Sigmoid colon (tissue), 7 donors: ENCODE results near the gene PALMD. TPM values are rescaled to one million over a fixed set of nuclear protein-coding genes. Genes with fewer than 3 reads are reported as not detected.
A peak's percentile ranks its signal among the peaks of the same experiment; 100 is the strongest.

Experiments
- DNase-seq: peaks from one replicate; pipeline ENCODE4 v3.0.0-alpha.2; 2019
- H3K27ac ChIP-seq, 4 donors: fragments of 200-600 bp; sonication (generic); one replicate each; pipeline ENCODE4 v1.5.1; 2016 to 2019; ENCODE audit warnings: mild to moderate bottlenecking in 1 of 4
- H3K27me3 ChIP-seq, 3 donors: fragments of 200-600 bp; sonication (generic); one replicate each; pipeline ENCODE4 v1.5.1; 2019; ENCODE audit warnings: mild to moderate bottlenecking in 1 of 3
- H3K36me3 ChIP-seq, 4 donors: fragments of 200-600 bp; sonication (generic); one replicate each; pipeline ENCODE4 v1.5.1; 2016 to 2019
- H3K4me1 ChIP-seq, 4 donors: fragments of 200-600 bp; sonication (generic); one replicate each; pipeline ENCODE4 v1.5.1; 2017 to 2019
- H3K4me3 ChIP-seq, 4 donors: fragments of 200-600 bp; sonication (generic); one replicate each; pipeline ENCODE4 v1.5.1; 2017 to 2019; ENCODE audit warnings: mild to moderate bottlenecking in 2 of 4, moderate library complexity in 1 of 4
- H3K9me3 ChIP-seq, 4 donors: fragments of 200-600 bp in 3 of 4; sonication (generic) in 3 of 4; one replicate each; pipeline versions ENCODE4 v1.5.1 to v1.6.1; 2013 to 2019
- CTCF ChIP-seq, 4 experiments: fragments of 450-650 bp in 3 of 4; fragments of 200-600 bp in 1 of 4; IDR thresholded peaks; one replicate each; pipeline ENCODE4 v1.5.1; 2016 to 2019; ENCODE audit warnings: antibody characterized with exemption in 4 of 4, mild to moderate bottlenecking in 3 of 4, moderate library complexity in 2 of 4
- EP300 ChIP-seq, 4 donors: sonication (generic); formaldehyde crosslinking; IDR thresholded peaks; one replicate each; pipeline ENCODE4 v1.6.1; 2017; ENCODE audit warnings: antibody characterized with exemption in 4 of 4
- POLR2A ChIP-seq, 2 donors: fragments of 450-650 bp; IDR thresholded peaks; one replicate each; pipeline ENCODE4 v1.6.1; 2016; ENCODE audit warnings: antibody characterized with exemption in 2 of 2, mild to moderate bottlenecking in 2 of 2, moderate library complexity in 2 of 2
- POLR2AphosphoS5 ChIP-seq, 4 donors: sonication (generic); formaldehyde crosslinking; IDR thresholded peaks; one replicate each; pipeline ENCODE4 v1.6.1; 2017; ENCODE audit warnings: antibody characterized with exemption in 4 of 4
- WGBS, 2 donors: extraction: QIAGEN DNeasy Blood & Tissue Kit; methylation state at CpG; one replicate each; pipeline ENCODE4 v1.1.7; 2013; 5-methylcytosine and 5-hydroxymethylcytosine counted together
- intact Hi-C: fragments of 100-400 bp; cut with DNase I; formaldehyde crosslinking; loops from one replicate; pipeline ENCODE4 v1.15.1; 2023
- polyA plus RNA-seq, 3 donors: library from polyadenylated mRNA; stranded (reverse); fragments of 200-250 nt; gene quantifications; one replicate each; pipeline ENCODE4 v1.2.3, GENCODE V29; 2013
- total RNA-seq, 4 donors: library from RNA; depleted of rRNA; stranded (reverse); fragments of >200 nt; gene quantifications; one replicate each; pipeline ENCODE4 v1.1.0, GENCODE V29; 2016
- donor health status: healthy with polysubstance abuse.
- donor health status: Bipolar disorder and iron deficiency.
- donor health status: healthy.

Gene PALMD
- total and polyA plus RNA-seq, 7 donors = 0.92 to 20.2 (median 8.1) TPM

DNA sequence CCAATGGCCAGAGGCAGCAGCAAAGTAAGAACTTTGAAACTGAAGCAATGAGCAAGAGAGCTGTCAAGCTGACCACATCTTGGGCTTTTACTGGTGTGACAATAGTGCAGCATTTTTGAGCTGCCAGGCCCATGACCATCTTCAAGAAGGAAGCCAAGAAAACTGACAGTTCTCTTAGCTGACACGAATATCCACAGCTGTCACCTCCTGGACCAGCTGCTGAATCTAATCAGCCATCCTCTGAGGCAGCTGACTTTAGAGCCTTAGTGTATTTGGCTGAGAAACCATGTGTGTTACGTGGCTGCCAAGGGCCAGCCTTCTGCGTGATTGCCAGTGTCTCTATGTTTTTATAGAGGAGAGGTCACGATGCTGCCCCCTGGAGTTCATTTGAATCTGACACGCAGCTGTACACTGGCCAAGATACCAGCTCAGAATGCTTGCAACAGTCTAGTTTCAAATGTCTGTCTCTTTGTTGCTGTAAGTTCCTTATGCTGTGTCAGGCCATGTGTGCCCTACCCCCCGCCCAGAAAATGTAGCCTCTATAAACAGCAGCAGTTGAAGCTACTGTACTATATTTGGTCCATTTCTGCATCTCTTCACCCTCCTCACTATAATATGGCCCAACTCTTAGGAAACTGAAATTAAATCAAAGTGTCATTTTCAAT lies 39.7 kb downstream of the PALMD start:
- TF ChIP-seq POLR2A (IDR thresholded peaks at IDR 0.05) = no peak
- peak in 2 of 4 experiments; percentile 20 to 39 for TF ChIP-seq CTCF (IDR thresholded peaks at IDR 0.05)
- no peak for TF ChIP-seq EP300 (IDR thresholded peaks at IDR 0.05)
- TF ChIP-seq POLR2AphosphoS5 (IDR thresholded peaks at IDR 0.05) = peak in 1 of 4 donors; percentile 16
- Histone ChIP-seq H3K4me3 (no peak overlapping the region), H3K4me1 (peaks cover 0 to 13% (median 7%) of the 10 kb centered on the region in 4 donors), H3K27me3 (no peaks in the 10 kb centered on the region), H3K9me3 (no peaks in the 10 kb centered on the region), H3K36me3 (no peaks in the 10 kb centered on the region), H3K27ac (peak overlapping the region in 2 of 4 donors; percentile 27 to 65)
- peak; percentile 79 for DNase-seq
- intact Hi-C loops = no loop called here
- 10 to 32% methylated on average over 6 of the region's 6 CpGs for WGBS, 2 donors

- WGBS, 2 donors = 88 to 90% methylated on average over 2 of the region's 2 CpGs
- no peak overlapping the region for H3K4me3 ChIP-seq
These were observed 45.3 kb downstream of the PALMD start for GRCh38 chr1:99691175-99691574.

GRCh38 chr1:99696616-99697015 lies 50.7 kb downstream of the PALMD start:
- WGBS, 2 donors = 71 to 80% methylated on average over 2 of the region's 2 CpGs
- DNase-seq = no peak
- no peaks in the 10 kb centered on the region for H3K4me1 ChIP-seq
- intact Hi-C loops = no loop called here
- H3K27me3 ChIP-seq = no peaks in the 10 kb centered on the region
- no peaks in the 10 kb centered on the region for H3K36me3 ChIP-seq
- TF ChIP-seq CTCF (IDR thresholded peaks at IDR 0.05) (no peak), EP300 (IDR thresholded peaks at IDR 0.05) (no peak), POLR2AphosphoS5 (IDR thresholded peaks at IDR 0.05) (no peak), POLR2A (IDR thresholded peaks at IDR 0.05) (no peak)
- no peaks in the 10 kb centered on the region for H3K9me3 ChIP-seq
- no peak overlapping the region for H3K4me3 ChIP-seq
- H3K27ac ChIP-seq = no peak overlapping the region

More at GRCh38 chr1:99691175-99691574, 45.3 kb downstream of the PALMD start:
- Histone ChIP-seq H3K9me3 (no peaks in the 10 kb centered on the region), H3K27ac (no peak overlapping the region), H3K4me1 (no peaks in the 10 kb centered on the region), H3K36me3 (no peaks in the 10 kb centered on the region), H3K27me3 (no peaks in the 10 kb centered on the region)
- TF ChIP-seq CTCF (IDR thresholded peaks at IDR 0.05) (no peak), POLR2A (IDR thresholded peaks at IDR 0.05) (no peak), EP300 (IDR thresholded peaks at IDR 0.05) (no peak), POLR2AphosphoS5 (IDR thresholded peaks at IDR 0.05) (no peak)
- intact Hi-C loops = no loop called here
- no peak for DNase-seq

DNA sequence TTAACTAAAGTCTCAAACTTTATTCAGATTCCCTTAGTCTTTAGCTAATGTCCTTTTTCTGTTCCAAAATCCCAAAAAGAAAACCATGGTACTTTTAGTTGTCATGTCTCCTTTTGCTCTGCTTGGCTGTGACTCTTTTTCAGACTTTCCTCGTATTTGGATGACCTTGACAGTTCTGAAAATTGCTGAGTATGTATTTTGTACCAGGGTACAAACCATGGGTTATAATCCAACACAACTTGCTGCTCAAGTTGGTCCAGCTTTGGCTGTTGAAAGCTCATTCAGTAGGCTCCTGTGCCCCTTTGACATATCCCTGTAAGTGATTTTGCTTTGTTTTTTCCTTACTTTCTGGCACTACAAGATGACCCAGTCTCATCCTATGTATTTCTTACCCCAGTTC lies 51.7 kb downstream of the PALMD start:
- Histone ChIP-seq H3K27ac (no peak overlapping the region), H3K27me3 (no peaks in the 10 kb centered on the region), H3K36me3 (no peaks in the 10 kb centered on the region), H3K4me3 (no peak overlapping the region), H3K9me3 (no peaks in the 10 kb centered on the region), H3K4me1 (no peaks in the 10 kb centered on the region)
- WGBS, 2 donors = 58 to 72% methylated on average over 1 of the region's 1 CpG
- no peak for DNase-seq
- TF ChIP-seq POLR2AphosphoS5 (IDR thresholded peaks at IDR 0.05) (no peak), EP300 (IDR thresholded peaks at IDR 0.05) (no peak), CTCF (IDR thresholded peaks at IDR 0.05) (no peak), POLR2A (IDR thresholded peaks at IDR 0.05) (no peak)
- intact Hi-C loops = no loop called here
